ENCODE data around the gene ATP1B2. TPM values are rescaled to one million over a fixed set of nuclear protein-coding genes. Genes with fewer than 3 reads are reported as not detected.
A peak's percentile ranks its signal among the peaks of the same experiment; 100 is the strongest.

The ATP1B2 gene
- total and polyA plus RNA-seq, 9 of the 15 experiments (the other 6 are each of a cell fraction or from before 2014, with no cell fraction given): 0.23 to 6.0 (median 0.99) TPM

- peak in 1 of 2 experiments; percentile 14 for TF ChIP-seq E2F6 (IDR thresholded peaks at IDR 0.05; ENCODE audit: borderline replicate concordance in 1 of 2, extremely low read depth in 1 of 2, insufficient read depth in 1 of 2, insufficient read length in 1 of 2, low read depth in 1 of 2, low read length in 1 of 2, poor library complexity in 1 of 2, severe bottlenecking in 1 of 2)
- TF ChIP-seq CREM (IDR thresholded peaks at IDR 0.05; ENCODE audit: low read depth): peak; percentile 72; the same call in 1 of the 2 replicates
- TF ChIP-seq NFE2 (IDR thresholded peaks at IDR 0.05; ENCODE audit: low read depth): 0 out of 2 replicates have a peak, but pooled peaks have one; percentile 5
- peak; percentile 76 for TF ChIP-seq POLR2A (conservative IDR thresholded peaks at IDR 0.05)
- no peak for TF ChIP-seq RNF2 (IDR thresholded peaks at IDR 0.05)
- no peak for TF ChIP-seq ZNF518B (CRISPR knock-in tag; IDR thresholded peaks at IDR 0.05)
- no peak; the same call in 1 of the 2 replicates for TF ChIP-seq CTBP1 (IDR thresholded peaks at IDR 0.05; ENCODE audit: borderline replicate concordance)
- TF ChIP-seq PYGO2 (tag; IDR thresholded peaks at IDR 0.05): no peak
- TF ChIP-seq ZSCAN29 (IDR thresholded peaks at IDR 0.05): no peak
- peak; percentile 73 for TF ChIP-seq POLR2G (IDR thresholded peaks at IDR 0.05; ENCODE audit: low read depth, low read length)
- peak; percentile 60 for TF ChIP-seq DEAF1 (CRISPR knock-in tag; IDR thresholded peaks at IDR 0.05)
- TF ChIP-seq CEBPB (tag; IDR thresholded peaks at IDR 0.05): no peak
- no peak for TF ChIP-seq HBP1 (CRISPR knock-in tag; IDR thresholded peaks at IDR 0.05)
- no peak for TF ChIP-seq OTX1 (CRISPR knock-in tag; IDR thresholded peaks at IDR 0.05)
- TF ChIP-seq WHSC1 (IDR thresholded peaks at IDR 0.05; ENCODE audit: low read length): no peak
- TF ChIP-seq ZC3H11A (IDR thresholded peaks at IDR 0.05; ENCODE audit: low read depth, low read length): no peak
Measured at GRCh38 chr17:7687908-7688807, 37.4 kb downstream of the ATP1B2 start, which contains the start of gene WRAP53 (continued).
